Nephron progenitor cell (in vitro differentiated cells): ENCODE results near the gene RPL29.

Experiments used
- DNase-seq: peaks from one replicate; pipeline ENCODE4 v3.0.0; 2021
- H3K27ac Mint-ChIP-seq: 2 replicates; pipeline ENCODE4 v1.8.0; 2021; ENCODE audit warnings: mild to moderate bottlenecking, moderate library complexity, mixed read lengths
- H3K27me3 Mint-ChIP-seq: 2 replicates; pipeline ENCODE4 v1.8.0; 2021; ENCODE audit warnings: mild to moderate bottlenecking, low read depth, mixed read lengths; ENCODE audit not compliant: poor library complexity
- H3K36me3 Mint-ChIP-seq: 2 replicates; pipeline ENCODE4 v1.8.0; 2021; ENCODE audit warnings: low read depth, mixed read lengths
- H3K4me1 Mint-ChIP-seq: 2 replicates; pipeline ENCODE4 v1.8.0; 2021; ENCODE audit warnings: mixed read lengths
- H3K4me3 Mint-ChIP-seq: 2 replicates; pipeline ENCODE4 v1.8.0; 2021; ENCODE audit warnings: mild to moderate bottlenecking, moderate library complexity, mixed read lengths
- H3K9me3 Mint-ChIP-seq: 2 replicates; pipeline ENCODE4 v1.8.0; 2021; ENCODE audit warnings: mild to moderate bottlenecking, moderate library complexity, mixed read lengths
- CTCF ChIP-seq: fragments of 200-600 bp; sonication (generic); IDR thresholded peaks from 2 replicates; pipeline ENCODE4 v1.5.0; 2021; ENCODE audit warnings: antibody characterized with exemption

RPL29 gene

GRCh38 chr3:51971350-51971749, 24.3 kb downstream of the RPL29 start:
- H3K27ac Mint-ChIP-seq: no peak overlapping the region
- no peak for TF ChIP-seq CTCF
- peaks cover 2% of the 10 kb centered on the region for H3K27me3 Mint-ChIP-seq
- H3K4me1 Mint-ChIP-seq: peaks cover 67% of the 10 kb centered on the region
- no peaks in the 10 kb centered on the region for H3K9me3 Mint-ChIP-seq
- DNase-seq: no peak
- H3K36me3 Mint-ChIP-seq: no peaks in the 10 kb centered on the region
- peak overlapping the region; percentile 23 for H3K4me3 Mint-ChIP-seq

GRCh38 chr3:51970606-51971300, 24.9 kb downstream of the RPL29 start:
- Mint-ChIP-seq H3K4me3 (peak overlapping the region; percentile 23), H3K36me3 (no peaks in the 10 kb centered on the region), H3K27me3 (peaks cover 2% of the 10 kb centered on the region), H3K27ac (peak overlapping the region; percentile 29), H3K4me1 (peaks cover 68% of the 10 kb centered on the region), H3K9me3 (no peaks in the 10 kb centered on the region)
- DNase-seq: no peak
- no peak for TF ChIP-seq CTCF

GRCh38 chr3:51969841-51970240, 25.9 kb downstream of the RPL29 start:
- Mint-ChIP-seq H3K4me3 (no peak overlapping the region), H3K4me1 (peaks cover 69% of the 10 kb centered on the region), H3K27me3 (peaks cover 2% of the 10 kb centered on the region), H3K36me3 (no peaks in the 10 kb centered on the region), H3K9me3 (no peaks in the 10 kb centered on the region), H3K27ac (no peak overlapping the region)
- no peak for TF ChIP-seq CTCF
- no peak for DNase-seq

- peak overlapping the region; percentile 87 for H3K4me3 Mint-ChIP-seq
- peaks cover 1% of the 10 kb centered on the region for H3K27me3 Mint-ChIP-seq
- no peaks in the 10 kb centered on the region for H3K36me3 Mint-ChIP-seq
- H3K9me3 Mint-ChIP-seq: no peaks in the 10 kb centered on the region
- no peak for TF ChIP-seq CTCF
- DNase-seq: no peak
- H3K4me1 Mint-ChIP-seq: peaks cover 70% of the 10 kb centered on the region
- peak overlapping the region; percentile 97 for H3K27ac Mint-ChIP-seq
Measured at GRCh38 chr3:51968883-51969678, 26.6 kb downstream of the RPL29 start.

GRCh38 chr3:51968170-51968775, 27.4 kb downstream of the RPL29 start:
- DNase-seq: peak; percentile 72
- Mint-ChIP-seq H3K4me3 (peak overlapping the region; percentile 87), H3K27me3 (no peaks in the 10 kb centered on the region), H3K9me3 (no peaks in the 10 kb centered on the region), H3K36me3 (no peaks in the 10 kb centered on the region), H3K27ac (peak overlapping the region; percentile 97), H3K4me1 (peaks cover 71% of the 10 kb centered on the region)
- TF ChIP-seq CTCF: no peak
